MM.1S (cell line): ENCODE data around the gene GSG1.

Experiments used
- CTCF ChIP-seq: fragments of 300-600 bp; sonication (generic); IDR thresholded peaks from 2 replicates; pipeline ENCODE4 v1.5.1; 2016; ENCODE audit warnings: antibody characterized with exemption, low read length, mixed read lengths
- EZH2 ChIP-seq: fragments of 300-600 bp; sonication (generic); optimal IDR thresholded peaks from 2 replicates; pipeline ENCODE3; 2017; ENCODE audit warnings: low read depth, mild to moderate bottlenecking, antibody characterized with exemption, low read length, mixed read lengths

- TF ChIP-seq CTCF (no peak), EZH2 (no peak)
Measured at GRCh38 chr12:13066014-13066413, 37.5 kb downstream of the GSG1 start.
